ENCODE results near the gene ADCY6. TPM values are rescaled to one million over a fixed set of nuclear protein-coding genes. Genes with fewer than 3 reads are reported as not detected.
A peak's percentile ranks its signal among the peaks of the same experiment; 100 is the strongest.

ADCY6 gene
- total RNA-seq, 1 donor, result 30.8 TPM

DNA sequence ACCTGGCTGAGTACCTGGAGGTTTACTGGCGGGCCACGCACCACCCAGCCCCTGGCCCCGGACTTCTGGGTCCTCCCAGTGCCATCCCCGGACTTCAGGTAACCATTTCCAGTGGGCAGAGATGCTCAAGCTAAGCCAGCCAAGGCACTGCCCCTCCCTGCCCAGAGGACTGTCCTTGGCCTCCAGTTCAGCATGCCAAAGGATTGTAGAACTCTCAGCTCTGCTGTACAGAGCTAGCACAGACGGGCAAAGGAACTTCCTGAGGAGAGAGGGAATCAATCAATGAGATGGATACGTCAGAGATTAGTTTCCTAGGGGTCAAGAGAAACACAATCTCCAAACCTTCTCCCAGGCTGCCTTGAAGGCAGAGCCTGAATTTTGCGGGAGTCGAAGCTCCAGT, 38.1 kb upstream of the ADCY6 start:
- DNase-seq (ENCODE audit: insufficient read length, low spot score, missing footprints), result peak; percentile 80
- H2AFZ ChIP-seq (ENCODE audit: low read length), result no peak overlapping the region
- no peaks in the 10 kb centered on the region for H3K79me2 ChIP-seq (ENCODE audit: insufficient read depth, low read length)
- H3K9me3 ChIP-seq (ENCODE audit: low read depth, low read length), result no peaks in the 10 kb centered on the region
- peaks cover 50% of the 10 kb centered on the region for H3K36me3 ChIP-seq (ENCODE audit: insufficient read depth, low read length)
- H3K4me2 ChIP-seq (ENCODE audit: insufficient read depth, low read length), result no peak overlapping the region
- H3K4me1 ChIP-seq (ENCODE audit: insufficient read depth, low read length), result no peaks in the 10 kb centered on the region
- H3K27me3 ChIP-seq (ENCODE audit: insufficient read depth, low read length), result no peaks in the 10 kb centered on the region
- H4K20me1 ChIP-seq (ENCODE audit: insufficient read depth, low read length), result peaks cover 2% of the 10 kb centered on the region
- no peak overlapping the region for H3K27ac ChIP-seq (ENCODE audit: low read depth, low read length)
- TF ChIP-seq, protein P1, sequence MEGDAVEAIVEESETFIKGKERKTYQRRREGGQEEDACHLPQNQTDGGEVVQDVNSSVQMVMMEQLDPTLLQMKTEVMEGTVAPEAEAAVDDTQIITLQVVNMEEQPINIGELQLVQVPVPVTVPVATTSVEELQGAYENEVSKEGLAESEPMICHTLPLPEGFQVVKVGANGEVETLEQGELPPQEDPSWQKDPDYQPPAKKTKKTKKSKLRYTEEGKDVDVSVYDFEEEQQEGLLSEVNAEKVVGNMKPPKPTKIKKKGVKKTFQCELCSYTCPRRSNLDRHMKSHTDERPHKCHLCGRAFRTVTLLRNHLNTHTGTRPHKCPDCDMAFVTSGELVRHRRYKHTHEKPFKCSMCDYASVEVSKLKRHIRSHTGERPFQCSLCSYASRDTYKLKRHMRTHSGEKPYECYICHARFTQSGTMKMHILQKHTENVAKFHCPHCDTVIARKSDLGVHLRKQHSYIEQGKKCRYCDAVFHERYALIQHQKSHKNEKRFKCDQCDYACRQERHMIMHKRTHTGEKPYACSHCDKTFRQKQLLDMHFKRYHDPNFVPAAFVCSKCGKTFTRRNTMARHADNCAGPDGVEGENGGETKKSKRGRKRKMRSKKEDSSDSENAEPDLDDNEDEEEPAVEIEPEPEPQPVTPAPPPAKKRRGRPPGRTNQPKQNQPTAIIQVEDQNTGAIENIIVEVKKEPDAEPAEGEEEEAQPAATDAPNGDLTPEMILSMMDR (IDR thresholded peaks at IDR 0.05; ENCODE audit: extremely low read depth, low read depth, low read length), result no peak
- H3K4me3 ChIP-seq (ENCODE audit: insufficient read depth, low read length), result no peak overlapping the region

DNA sequence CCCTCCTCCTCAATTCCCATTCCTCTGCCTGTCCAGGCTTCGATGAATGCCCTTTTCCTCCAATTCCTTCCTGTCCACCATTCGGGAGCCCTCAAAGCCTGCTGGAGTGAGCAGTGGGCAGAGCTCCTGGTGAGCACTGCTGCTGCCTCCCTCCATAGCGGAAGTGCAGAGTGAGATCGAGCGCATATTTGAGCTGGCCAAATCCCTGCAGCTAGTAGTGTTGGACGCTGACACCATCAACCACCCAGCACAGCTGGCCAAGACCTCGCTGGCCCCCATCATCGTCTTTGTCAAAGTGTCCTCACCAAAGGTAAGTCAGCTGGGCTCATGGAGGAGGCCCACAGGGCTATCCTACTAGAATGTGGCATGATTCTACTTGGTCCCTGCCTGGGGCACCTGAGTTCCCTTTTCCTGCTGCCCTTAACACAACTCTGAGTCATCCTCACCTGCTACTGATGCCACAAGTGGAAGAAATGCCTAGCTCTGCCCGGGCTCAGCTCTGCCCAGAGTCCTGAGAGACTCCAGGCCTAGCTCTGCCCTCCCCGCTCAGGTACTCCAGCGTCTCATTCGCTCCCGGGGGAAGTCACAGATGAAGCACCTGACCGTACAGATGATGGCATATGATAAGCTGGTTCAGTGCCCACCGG, 37.4 kb upstream of the ADCY6 start:
- no peak overlapping the region for H3K27ac ChIP-seq (ENCODE audit: low read depth, low read length)
- TF ChIP-seq, protein P1 (IDR thresholded peaks at IDR 0.05; ENCODE audit: extremely low read depth, low read depth, low read length), result no peak
- H3K27me3 ChIP-seq (ENCODE audit: insufficient read depth, low read length), result no peaks in the 10 kb centered on the region
- H3K36me3 ChIP-seq (ENCODE audit: insufficient read depth, low read length), result peaks cover 43% of the 10 kb centered on the region
- no peak overlapping the region for H3K4me2 ChIP-seq (ENCODE audit: insufficient read depth, low read length)
- no peaks in the 10 kb centered on the region for H3K9me3 ChIP-seq (ENCODE audit: low read depth, low read length)
- H4K20me1 ChIP-seq (ENCODE audit: insufficient read depth, low read length), result peaks cover 2% of the 10 kb centered on the region
- peak; percentile 59 for DNase-seq (ENCODE audit: insufficient read length, low spot score, missing footprints)
- no peaks in the 10 kb centered on the region for H3K79me2 ChIP-seq (ENCODE audit: insufficient read depth, low read length)
- H2AFZ ChIP-seq (ENCODE audit: low read length), result no peak overlapping the region
- H3K4me3 ChIP-seq (ENCODE audit: insufficient read depth, low read length), result no peak overlapping the region
- H3K4me1 ChIP-seq (ENCODE audit: insufficient read depth, low read length), result no peaks in the 10 kb centered on the region

DNA sequence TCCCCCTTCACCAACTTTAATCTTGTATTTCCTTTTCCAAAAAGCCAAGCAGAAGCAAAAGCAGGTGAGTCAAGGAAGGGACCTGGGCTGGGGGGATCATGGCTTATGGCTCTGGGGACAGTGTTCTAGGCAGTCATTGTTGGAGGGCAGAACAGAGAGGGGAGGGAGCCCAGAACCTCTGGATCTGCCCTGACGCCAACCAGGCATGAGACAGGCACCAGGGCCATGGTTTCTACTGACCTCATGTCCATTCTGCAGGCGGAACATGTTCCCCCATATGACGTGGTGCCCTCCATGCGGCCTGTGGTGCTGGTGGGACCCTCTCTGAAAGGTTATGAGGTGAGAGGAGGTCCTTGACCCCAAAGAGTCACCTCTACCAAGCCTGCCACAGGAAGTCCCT, 36.0 kb upstream of the ADCY6 start:
- no peak overlapping the region for H3K4me3 ChIP-seq (ENCODE audit: insufficient read depth, low read length)
- peaks cover 30% of the 10 kb centered on the region for H3K36me3 ChIP-seq (ENCODE audit: insufficient read depth, low read length)
- no peaks in the 10 kb centered on the region for H3K27me3 ChIP-seq (ENCODE audit: insufficient read depth, low read length)
- peaks cover 10% of the 10 kb centered on the region for H4K20me1 ChIP-seq (ENCODE audit: insufficient read depth, low read length)
- H3K27ac ChIP-seq (ENCODE audit: low read depth, low read length), result no peak overlapping the region
- no peaks in the 10 kb centered on the region for H3K9me3 ChIP-seq (ENCODE audit: low read depth, low read length)
- H3K4me2 ChIP-seq (ENCODE audit: insufficient read depth, low read length), result no peak overlapping the region
- no peak overlapping the region for H2AFZ ChIP-seq (ENCODE audit: low read length)
- H3K4me1 ChIP-seq (ENCODE audit: insufficient read depth, low read length), result no peaks in the 10 kb centered on the region
- TF ChIP-seq, protein P1 (IDR thresholded peaks at IDR 0.05; ENCODE audit: extremely low read depth, low read depth, low read length), result no peak
- peak; percentile 34 for DNase-seq (ENCODE audit: insufficient read length, low spot score, missing footprints)
- no peaks in the 10 kb centered on the region for H3K79me2 ChIP-seq (ENCODE audit: insufficient read depth, low read length)

DNA sequence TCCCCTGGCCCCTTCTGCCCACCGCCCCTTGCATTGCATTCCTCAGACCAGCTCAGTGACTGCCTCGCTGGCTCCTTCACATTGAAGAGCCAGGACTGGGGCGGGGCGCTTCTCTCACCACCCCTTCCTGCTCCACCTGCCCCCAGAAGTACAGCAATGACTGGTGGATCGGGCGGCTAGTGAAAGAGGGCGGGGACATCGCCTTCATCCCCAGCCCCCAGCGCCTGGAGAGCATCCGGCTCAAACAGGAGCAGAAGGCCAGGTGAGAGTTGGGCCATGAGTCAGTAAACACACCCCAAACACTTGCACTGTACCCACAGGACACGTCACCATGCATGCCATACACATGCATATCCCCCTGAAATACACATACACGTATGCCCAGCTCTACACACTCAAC, 35.2 kb upstream of the ADCY6 start:
- Histone ChIP-seq H2AFZ (ENCODE audit: low read length) (no peak overlapping the region), H3K27me3 (ENCODE audit: insufficient read depth, low read length) (no peaks in the 10 kb centered on the region), H4K20me1 (ENCODE audit: insufficient read depth, low read length) (peaks cover 18% of the 10 kb centered on the region), H3K79me2 (ENCODE audit: insufficient read depth, low read length) (no peaks in the 10 kb centered on the region), H3K4me3 (ENCODE audit: insufficient read depth, low read length) (no peak overlapping the region), H3K36me3 (ENCODE audit: insufficient read depth, low read length) (peaks cover 23% of the 10 kb centered on the region), H3K4me2 (ENCODE audit: insufficient read depth, low read length) (no peak overlapping the region), H3K9me3 (ENCODE audit: low read depth, low read length) (no peaks in the 10 kb centered on the region), H3K4me1 (ENCODE audit: insufficient read depth, low read length) (no peaks in the 10 kb centered on the region), H3K27ac (ENCODE audit: low read depth, low read length) (no peak overlapping the region)
- DNase-seq (ENCODE audit: insufficient read length, low spot score, missing footprints), result peak; percentile 36
- TF ChIP-seq, protein P1 (IDR thresholded peaks at IDR 0.05; ENCODE audit: extremely low read depth, low read depth, low read length), result no peak

All from osteoblast (primary cell).